ENCODE results near the gene IGFBP2.

Gene IGFBP2

DNA sequence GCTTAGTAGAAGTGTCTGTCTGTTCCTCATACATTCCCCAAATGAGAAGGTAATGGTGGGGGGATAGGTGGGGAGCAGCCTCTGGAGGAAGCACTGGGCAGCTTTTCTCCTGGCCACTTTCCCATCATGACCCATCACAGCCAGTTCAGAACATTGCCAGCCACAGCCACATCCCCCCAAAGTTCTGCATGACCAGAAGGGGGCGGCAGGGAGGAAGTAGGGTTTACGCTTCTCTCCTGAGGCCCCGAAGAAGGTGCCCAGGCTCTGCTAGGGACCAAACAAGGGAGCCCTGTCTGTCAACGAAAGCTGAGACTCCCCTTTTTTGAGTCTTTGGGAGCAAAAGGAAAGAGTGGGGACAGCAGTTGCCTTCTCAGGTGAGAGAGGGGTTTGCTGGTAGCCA, 54.4 kb downstream of the IGFBP2 start:
- no peak for DNase-seq

DNA sequence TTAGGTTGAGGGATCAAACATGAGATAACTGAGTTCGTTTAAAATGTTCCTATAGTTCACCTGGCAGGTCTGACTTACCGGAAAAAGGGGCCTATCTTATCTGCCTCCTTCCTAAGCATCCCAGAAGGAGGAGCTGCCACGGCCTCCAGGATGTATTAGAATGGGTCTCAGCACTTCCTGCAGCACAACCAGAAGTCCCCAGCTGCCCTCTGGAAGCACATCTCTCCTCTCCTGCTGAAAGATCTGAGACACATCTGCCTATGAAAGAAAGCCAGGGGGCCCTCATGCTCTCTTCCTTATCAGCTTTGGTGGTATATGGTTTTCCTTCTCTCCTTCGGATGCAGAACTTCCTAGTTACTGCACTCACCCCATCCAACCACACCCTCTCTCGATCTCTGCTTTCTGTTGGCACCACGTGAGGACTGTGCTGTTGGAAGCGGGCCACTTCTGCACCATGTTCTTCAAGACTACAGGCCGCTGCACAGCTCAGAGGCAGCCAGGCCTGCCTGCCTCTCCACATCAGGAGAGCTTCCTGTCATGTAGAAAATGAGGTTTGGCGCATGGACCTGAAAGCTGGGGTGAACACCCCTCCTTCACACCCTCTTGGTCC, 55.6 kb downstream of the IGFBP2 start:
- no peak for DNase-seq

DNA sequence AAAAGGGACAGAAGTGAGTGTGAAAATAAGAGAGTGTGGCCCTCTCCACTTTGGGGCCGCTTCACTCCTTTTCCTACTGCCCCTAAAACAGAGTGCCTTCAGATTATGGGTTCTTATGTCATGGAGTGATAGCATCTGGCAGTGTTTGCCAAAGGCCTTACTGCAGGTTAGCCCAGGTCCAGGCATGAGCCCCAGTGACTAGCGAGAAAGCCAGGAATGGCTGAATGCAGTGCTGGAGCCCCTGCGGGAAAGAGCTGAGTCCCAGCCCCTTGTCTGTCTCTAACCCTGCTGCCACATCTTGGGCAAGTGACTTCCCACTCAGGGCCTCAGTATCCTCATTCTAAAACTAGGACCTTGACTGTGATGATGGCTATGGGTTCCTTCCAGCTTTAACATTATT, 56.2 kb downstream of the IGFBP2 start:
- no peak for DNase-seq

DNA sequence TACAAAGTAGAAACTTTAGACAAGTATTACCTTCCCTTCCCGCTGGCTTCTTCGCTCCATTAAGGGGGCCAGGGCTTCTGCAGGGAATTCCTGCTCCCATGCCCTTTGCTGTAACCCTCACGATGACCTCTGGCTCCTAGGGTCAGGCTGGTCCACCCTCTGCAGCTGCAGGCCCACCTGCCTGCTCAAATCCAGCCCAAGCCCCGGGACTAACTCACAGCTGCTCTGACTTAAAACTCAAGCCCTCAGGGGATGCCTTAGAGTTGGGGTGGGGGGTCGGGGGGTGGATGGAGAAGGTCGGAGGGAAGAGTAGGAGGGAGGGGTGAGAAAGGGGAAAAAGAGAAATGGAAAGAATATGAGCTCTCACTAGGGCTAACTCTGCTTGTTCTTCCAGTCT, 57.2 kb downstream of the IGFBP2 start:
- DNase-seq = no peak

DNA sequence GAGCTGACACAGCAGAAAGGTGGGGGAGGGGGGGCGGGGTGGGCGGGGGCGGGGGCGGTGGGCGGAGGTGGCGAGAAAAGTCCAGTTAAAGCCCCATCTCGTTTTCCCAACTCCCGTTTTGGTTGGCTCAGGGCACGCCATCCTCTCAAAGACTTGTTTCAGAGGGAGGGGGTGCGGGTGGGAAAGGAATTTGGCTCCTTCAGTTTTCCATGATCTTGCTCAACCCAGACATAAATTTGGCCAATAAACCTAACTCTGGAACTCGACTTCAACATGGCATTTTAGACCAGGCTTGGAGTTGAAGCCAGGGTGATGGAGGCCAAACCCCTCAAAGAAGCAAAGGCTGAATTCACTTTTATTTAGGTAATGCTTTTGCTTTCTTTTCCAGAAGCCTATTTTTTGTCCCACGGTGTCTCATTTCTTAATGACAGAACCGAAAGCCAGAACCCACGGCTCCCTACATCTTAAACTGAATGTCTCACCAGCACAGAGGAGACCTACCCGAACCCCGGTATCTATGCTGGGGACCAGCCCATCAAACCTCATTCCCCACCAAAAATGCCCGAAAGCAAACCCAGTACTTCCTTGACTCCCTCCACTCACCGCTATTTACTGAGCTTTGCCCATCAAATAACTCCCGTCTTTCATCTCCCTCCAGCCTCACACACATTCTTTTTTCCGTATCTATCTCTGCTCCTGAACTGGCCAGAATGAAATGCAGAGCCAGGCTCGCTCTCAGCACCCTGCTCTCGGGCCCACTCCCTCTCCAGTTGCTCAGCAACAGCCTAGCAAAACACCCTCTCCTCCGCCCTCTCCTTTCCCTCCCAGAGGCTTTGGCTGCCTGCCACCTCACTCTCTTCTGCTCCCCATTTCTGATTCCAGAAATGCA, 57.9 kb downstream of the IGFBP2 start:
- DNase-seq = peak; percentile 88

DNA sequence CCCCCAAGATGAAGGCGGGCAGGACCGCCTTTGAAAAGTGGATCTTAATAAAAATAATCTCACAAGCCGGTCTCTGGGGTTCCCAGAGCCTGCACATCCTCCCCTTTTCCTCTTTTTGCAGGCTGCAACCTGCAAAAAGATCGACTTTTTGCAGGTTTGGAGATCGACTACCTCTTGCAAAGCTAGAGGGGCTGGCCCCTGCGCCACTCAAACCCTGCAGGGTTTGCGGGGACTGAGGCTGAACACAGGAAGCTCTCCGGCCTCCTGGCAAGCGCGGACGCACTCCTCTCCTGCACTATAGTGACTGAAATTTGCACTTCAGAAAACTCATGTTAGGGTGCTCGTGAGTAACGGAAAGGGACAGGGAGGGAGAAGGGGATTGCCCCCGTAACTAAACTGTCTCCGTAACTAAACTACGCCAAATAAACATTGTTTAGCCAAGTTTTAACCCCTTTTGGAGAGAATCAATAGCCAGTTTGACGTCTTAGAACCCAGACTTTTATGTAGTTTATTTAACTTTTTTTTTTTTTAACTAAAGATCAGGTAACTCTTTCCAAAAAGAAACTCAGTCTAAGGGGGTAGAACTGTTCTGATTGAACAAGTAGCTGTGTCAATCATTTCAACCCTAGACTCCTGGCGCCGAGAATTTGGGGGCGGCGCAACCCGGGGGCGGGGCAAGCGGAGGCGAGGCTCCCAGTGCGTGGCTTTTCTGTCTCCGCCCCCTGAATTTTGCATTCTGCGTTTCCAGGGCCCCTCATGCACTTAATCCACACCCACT, 59.6 kb downstream of the IGFBP2 start:
- peak; percentile 85 for DNase-seq

DNA sequence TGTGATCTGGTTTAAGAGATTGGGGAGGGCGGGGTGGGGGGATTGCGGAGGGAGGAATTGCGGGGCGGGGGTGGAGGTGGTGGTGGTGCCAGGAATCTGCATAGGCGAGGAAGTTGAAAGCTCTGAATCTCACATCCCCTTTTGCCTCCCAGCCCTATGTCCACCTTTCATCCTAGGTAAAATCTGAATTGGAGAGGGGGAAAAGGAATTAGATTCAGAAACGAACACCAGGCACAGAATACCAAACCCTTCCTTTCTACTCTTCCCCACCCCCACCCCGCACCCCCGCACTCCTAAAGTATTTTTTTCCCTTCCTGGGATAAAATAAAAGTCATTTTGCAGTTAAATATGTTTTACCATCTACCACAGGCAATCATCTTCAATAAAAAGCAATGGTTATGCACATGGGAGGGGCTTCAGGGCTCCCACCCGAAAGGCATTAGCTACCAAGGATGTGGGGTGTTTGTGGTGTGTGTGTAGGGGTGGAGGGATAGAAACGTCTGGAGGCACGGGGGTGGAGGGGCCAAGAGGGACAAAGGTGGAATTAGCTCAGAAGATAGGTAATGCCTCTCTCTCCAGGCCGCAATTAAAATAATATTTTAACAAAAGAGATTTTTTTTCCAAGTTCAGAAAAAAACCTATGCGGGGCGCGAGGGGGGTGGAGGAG, 60.3 kb downstream of the IGFBP2 start:
- no peak for DNase-seq

DNA sequence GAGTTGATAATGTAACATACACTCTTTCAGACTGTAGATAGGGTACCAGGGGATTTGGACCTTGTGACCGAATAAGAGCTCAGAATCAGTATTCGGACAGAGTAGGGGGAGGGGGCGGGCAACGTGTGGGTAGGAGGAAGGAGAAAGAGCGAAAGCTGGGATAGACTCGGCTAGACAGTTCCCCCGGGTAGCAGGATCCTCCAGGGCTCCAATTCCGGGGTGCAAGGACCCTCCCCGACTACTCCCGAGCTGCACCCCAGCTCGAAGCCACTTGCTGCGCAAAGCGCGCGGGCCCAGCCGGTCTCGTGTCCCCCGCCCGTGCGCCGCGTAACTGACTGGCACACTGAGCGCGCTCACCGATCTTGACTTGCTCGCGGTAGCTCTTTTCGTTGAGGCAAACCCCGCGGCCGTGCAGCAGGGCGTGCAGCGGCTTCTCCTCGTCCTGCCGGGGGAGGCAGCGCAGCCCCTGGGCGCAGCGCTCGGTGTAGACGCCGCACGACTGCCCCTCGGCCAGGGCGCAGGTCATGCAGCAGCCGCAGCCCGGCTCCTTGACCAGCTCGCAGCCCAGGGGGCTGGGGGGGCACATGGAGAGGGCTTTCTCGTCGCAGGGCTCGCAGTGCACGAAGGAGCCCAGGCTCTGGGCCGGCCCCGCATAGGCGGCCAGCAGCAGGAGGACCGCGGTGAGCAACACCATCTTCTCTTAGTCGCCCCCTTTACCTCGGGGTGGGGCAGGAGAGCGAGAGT, 61.0 kb downstream of the IGFBP2 start:
- peak; percentile 56 for DNase-seq

DNA sequence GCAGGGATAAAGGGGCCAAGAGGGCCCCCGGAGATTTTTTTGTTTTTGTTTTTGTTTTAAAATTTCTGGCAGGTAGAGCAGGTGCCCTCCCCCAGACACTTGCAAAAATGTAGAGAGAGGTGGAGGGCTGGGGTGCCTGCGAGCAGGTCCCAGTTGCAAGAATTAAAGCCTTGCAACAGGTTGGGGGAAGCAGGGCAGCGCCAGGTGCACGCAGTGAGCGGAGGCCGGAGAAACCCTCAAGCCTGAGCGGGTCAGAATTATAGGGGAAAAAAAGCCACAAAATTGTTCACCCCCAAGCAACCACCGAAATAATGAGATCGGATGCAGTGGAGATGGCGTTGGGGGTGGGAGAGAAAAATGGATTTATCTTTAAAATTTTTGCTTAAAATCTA, 61.6 kb downstream of the IGFBP2 start:
- no peak for DNase-seq

DNA sequence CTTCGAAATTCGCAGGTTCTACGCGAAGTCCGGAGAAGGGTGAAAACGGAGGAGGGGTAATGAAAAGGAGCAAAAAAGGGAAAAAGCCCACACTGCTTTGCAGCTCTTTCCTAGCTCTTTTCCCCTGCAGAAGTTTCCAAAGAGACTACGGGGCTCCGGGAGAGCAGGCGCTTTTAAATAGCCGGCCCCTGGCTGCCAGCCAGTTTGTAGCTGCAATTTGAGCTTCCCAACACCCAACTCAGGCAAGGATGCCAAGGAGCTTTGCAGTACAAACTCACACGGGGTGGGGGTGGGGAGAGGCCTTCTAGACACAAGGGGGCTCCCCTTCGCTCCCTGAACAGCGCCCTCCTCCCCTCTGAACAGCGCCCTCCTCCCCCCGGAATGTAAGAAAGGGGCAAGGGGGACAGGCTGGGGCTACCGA, 62.2 kb downstream of the IGFBP2 start, which contains the start of gene IGFBP5:
TSS of gene IGFBP5 (minus strand) at position 149 of the 421 bp plus-strand sequence. CDS start 774 bp downstream, outside the sequence.
- peak; percentile 96 for DNase-seq

DNA sequence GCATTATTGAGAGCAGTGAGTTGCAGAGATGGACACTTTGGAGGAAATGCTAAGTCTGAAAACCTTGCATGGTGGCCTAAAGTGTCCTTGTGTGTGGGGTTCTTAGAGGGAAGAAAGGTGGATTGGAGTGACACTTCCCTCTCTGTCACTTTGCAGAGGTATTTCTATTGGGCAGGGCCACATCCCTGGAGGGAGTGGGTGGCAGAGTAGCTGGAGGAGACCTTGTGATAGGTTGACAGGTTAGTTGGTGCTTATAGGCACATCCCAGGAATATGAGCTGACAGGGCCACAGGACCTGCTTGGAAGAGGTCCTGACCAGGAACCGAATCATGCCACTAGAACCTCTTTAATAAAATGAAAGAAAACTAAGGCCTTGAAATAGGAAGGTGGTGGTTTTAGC, 63.1 kb downstream of the IGFBP2 start:
- DNase-seq = no peak

DNA sequence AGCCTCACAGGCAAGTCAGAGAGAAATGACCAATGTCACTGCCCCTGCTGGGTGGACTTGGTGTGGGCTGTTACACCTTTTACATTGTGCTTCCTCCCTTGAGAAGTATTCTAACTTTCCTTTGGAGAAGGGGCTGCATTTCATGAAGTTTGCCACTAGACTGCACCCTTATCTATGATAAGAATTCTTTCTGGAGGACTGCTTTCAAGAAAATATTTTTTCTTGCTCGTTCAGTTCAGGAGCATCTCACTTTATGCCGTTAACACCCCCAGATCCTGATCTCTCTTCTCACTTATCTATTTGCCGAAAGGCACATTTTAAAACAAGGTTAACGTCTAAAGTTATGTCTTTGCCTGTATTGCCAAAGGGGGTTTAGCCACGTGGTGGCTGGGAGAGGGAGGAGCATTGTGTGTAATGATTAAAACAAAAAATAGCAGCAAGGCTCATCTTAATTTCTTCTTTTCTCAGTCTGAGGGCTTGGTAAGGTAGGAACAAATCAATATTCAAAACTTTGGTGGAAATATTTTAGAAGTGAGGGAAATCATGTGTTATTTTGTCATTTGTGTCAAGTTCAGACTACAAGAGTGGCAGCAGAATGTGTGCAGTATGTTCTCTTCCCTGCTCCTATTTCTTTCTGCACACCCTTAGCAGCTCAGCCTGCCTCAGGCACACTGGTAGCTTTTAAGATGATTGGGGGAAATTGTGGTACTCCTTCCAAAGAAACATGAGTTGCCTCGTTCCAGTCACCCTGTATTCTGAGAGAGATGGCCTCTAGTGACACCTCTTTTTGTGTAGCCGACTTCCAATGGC, 63.7 kb downstream of the IGFBP2 start:
- DNase-seq = peak; percentile 54

DNA sequence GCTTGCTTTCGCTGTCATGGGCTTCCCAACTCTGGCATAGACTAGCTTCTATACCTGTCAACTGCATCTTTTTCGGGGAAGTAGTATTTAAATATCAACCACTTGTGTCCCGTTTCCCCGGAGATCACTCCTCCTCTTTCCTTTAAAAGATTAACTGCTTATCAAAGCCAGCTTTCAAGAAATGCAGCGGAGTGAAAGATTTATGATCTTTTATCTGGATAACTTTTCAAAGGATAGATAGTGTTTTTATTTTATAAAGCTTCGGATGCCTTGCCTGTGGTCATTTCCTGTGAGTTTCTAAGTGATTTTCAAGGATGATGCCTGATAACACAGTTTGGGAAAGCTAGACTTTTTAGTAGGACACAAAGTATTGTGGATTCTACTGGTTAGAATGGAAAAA, 65.1 kb downstream of the IGFBP2 start:
- DNase-seq = no peak

DNA sequence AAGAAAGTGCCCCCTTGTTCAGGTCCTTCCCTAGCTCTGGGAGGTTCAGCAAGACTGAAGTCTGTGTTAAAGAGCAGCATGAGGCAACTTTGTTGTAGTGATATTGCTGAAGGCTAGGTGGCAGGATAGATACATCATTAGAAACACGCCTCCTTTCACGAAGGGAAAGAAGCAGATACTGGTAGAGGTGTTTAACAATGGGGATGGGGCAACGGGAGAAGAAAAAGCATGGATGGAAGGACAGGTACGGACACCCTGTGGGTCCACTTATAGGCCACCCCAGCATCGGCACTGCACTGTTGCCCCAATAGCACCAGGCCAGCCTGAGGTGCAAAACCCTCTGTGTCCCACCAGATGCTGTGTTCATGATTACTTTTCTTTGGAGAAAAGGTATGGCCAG, 65.7 kb downstream of the IGFBP2 start:
- DNase-seq = peak; percentile 68

DNA sequence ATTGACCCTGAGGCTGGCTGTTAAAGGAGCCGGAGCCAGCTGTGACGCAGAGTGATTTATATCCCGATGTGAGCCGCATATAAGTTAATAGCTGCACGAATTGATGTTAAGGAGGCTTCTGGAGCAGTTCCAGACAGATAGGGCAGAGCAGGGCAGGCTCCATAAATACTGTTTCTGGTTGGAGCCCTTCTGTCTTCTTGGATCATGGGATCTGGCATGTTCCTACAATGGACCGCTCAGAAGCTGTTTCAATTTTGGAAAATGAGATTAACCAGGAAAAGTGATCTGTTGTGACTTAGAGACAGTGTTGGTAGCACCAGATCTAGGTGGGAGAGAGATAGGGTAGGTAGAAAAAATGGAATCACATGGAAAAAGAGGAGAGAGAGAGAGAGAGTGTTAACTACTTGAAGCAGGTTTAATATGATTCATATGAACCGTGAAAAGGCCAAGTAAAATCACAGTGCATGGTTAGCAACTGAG, 66.9 kb downstream of the IGFBP2 start:
- DNase-seq = no peak

DNA sequence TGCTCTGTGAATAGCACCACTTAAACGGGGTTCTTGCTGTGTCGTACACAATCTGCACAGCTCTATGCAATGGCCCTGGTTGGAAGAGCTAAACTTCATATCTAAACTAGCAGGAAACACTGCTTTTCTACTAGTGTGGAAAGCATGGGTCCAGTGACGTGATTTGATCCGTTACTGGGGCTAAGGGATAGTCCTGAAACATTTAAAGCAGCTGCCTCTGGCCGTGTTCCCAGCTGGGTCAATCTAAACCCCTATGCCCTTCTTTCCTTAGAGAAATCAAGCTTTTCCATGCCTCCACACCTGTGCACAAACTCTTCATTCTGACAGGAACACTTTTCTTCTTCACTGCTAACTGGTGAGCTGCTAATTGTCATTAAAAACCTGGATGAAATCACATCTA, 67.6 kb downstream of the IGFBP2 start:
- DNase-seq = no peak

DNA sequence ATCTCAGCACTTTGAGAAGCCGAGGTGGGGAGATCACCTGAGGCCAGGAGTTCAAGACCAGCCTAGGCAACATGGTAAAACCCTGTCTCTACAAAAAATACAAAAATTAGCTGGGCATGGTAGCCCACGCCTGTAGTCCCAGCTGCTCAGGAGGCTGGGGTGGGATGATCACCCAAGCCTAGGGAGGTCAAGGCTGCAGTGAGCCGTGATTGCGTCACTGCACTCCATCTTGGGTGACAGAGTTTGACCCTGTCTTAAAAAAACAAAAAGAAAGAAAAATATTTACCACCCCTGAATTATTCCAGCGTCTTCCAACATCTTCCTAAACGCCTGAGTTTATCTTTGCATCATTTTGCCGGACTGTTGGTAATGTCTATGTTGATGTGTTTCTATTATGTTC, 68.3 kb downstream of the IGFBP2 start:
- DNase-seq = no peak

DNA sequence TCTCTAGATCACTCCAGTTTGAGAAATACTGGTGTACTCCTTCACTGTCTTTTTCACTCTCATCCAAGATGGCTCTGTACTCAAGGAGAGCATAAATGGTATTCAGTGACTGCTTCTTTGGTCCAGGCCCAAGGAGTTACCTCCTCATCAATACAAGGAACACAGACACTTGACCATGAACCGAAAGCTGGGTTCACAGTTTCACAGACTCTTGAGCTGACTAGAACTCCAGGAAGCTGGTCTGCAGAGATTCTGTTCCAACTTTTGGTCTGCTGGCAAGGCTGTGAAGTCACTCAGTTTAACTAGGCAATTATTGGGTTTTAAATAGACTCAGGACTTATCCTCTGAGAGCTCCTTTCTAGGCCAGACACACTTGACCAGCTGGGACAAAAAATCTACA, 69.5 kb downstream of the IGFBP2 start:
- DNase-seq = no peak

DNA sequence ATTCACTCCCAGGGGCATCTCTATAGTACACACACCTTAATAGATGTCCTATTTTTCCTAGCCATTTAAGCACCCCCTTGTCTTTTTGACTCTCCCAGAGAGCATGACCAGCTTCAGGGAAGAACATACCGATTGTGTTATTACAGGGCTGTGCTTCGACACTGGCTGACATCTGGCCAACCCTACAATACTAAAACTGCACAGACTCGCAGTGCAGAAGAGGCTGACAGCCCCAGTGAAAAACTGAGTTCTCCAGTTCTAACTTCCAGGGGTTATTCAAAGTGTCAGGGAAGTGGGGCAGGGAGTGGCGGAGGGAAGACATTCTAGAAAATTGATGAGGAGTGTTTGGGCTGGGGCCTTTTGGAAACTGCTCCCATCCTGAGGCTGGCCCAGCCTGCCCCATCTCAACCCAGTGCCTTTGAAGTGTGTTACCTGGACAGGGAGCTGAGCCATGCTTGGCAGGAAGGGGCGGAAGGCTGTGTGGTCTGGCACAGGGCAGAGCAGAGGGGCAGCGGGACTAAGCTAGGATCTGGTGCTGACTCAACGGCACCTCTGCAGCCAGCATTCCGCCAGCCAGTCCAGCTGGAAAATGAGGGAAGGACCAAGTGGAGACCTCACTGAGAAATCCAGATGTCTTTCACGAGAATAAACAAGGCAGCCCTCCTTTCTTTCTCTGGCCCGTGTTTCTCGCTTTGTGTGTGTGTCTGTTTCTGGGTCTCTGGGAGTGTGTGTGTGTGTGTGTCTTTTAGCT, 77.5 kb downstream of the IGFBP2 start:
- peak; percentile 74 for DNase-seq

DNA sequence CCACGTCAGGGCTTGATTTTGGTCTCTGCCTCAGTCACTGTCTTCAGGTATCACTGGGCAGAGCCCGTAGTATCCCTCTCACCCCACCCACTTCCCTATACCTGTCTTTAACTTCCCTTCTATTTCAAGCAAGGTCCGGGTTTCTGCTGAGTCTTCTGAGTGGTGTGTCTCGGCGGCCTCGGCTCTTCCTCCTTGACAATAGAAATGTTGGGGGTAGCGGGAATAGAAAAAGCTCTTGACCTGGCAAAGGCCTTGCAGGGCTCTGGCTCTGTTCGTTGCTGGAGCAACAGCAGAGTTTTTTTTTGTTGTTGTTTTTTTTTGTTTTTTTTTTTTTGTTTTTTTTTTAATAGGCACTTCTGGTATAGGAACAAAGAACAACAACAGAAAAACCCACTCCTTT, 78.1 kb downstream of the IGFBP2 start:
- no peak for DNase-seq

Measured in fibroblast of skin of abdomen (primary cell).